NCI-H2107 (cell line): ENCODE measurements around the gene RIC8B.

ENCODE experiments used
- DNase-seq: peaks from one replicate; lab custom pipeline; 2025; lab: John Stamatoyannopoulos, UW

Gene RIC8B

DNA sequence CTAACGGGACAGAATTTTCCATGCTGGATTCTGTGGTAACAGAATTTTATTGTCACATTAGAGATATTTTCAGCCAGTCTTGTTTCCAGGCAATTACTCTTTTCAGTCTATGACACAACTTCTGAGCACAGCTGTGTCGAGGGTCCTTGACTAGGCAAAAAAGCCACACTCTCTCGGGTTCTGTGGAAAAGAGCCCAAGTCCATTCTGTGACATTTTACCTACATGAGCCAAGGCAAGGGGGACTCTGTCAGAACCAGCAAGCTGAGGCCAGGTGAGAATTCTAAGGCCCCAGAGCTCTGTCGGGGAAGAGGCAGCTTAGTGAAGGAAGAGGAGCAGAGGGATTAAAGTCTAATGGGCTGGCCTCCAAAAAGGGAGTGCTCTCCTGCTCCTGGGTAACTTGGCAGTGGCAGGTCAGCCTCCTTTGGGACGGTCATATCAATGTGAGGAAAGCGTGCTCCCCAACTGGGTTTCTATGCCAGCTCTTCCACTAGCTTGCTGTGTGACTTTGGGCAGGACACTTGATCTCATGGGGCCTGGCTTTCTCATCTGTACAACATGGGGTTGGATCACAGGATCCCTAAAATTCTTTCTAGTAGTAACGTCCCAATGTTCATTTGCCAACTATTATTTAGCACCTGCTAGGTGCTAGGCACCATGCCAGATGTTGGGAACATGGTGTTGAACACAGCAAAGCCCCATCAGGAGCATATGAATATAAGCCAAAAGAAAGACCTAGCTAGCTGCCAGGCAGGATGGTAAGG is 16.0 kb upstream of the RIC8B start:
- no peak for DNase-seq

DNA sequence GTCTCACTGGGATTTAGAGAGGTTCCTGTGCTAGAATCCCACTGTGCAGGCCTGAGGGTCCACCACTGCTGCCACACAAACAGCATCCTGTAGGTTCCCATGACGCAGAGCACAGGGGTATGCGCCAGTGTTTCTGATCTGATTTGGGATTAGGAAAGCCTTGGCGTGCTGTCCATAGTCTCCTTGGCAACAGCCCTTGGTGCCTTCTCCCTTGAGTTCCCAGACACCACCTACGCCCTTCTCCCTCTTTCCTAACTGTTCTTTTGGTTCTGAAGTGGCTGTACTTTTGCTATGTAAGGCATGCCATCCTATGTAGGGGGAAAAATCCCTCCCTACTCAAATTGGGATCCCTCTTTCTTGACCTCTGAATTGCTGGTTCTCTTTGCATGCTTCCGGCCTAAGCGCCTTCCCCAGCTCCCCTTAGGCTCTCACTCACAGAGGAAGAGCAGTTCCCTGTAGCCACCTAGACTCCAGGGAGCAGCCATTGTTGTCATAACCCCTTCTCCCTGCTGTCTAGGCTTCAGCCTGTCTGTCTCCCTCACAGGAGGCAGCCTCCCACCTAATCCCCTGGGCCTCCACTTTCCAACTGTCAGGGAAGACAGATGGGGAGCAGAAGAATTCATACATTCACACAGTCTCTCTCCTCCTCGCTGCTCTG is 14.8 kb upstream of the RIC8B start:
- DNase-seq = no peak

DNA sequence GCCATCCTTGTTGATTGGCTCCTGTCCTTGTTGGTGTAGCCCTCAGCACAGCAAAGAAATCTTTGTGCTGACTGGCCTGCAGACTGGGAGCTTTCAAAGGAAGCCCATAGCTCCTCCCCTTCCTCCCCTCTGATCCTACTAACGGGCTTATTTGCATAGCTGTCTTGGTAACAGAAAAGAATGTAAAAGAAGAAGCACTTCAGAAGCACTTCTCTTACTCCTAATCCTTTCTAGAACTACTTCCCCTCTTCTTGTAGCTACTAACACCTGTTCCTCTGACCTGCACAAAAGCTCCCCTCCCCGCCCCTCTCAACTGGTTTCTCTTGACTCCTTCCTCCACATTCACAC is 14.3 kb upstream of the RIC8B start:
- peak; percentile 43 for DNase-seq

DNA sequence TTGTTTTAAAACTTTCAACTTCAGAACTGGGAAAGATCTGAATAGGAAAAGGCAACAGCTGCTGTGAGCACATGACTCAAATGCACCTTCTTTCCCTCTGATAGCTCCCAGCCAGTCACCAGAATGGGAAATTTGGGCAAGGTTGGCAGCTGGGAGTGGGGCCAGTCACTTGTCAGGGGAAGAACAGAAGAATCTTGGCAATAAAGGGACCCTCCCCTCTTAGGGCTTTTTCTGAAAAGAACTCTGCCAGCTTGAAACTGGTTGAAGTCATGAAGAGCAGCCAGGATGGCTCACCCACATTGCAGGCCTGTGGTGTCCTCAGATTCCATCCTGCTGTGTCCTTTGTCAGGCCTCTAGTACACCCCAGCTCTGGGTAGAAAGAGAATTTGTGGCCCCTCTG is 10.3 kb upstream of the RIC8B start:
- DNase-seq = no peak

DNA sequence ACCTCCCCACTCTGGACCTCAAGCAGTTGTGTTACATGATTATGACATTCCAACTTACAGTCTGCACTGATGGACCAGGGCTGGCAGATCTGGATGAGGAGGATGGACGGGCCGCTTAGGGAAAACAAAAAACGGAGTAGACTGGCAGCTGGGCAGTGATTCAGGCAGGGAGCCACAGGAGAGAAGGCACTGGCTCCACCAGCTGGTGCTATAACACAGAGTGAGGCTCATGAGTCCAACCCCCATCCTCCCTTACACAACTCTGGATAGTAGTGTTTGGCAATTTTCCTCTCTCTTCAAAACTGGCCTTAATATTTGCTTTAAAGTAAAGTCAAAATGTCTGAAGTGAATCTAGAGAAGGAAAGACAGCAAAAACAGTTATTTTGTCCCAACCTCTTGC is 9.7 kb upstream of the RIC8B start:
- no peak for DNase-seq

DNA sequence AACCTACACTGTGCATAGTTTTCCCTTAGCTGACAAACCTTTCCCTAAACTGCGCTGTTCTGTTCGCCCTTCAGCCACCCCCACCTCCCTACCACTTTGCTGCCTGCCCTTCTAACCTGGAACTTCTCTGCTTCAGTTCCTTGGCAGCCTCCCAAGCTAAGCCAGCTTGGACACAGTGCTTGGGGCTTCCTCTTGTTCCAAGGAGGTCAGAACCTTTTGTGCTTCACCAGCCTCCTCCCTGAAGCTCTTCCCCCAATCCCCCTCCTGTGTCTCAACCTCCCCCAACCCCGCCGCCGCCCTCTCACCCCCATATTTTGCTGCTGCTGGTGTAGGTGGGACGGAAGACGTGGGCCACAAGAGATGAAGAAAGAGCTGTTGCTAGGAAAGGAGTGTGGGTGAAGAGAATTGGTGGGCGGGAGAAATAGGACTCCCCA is 8.1 kb upstream of the RIC8B start:
- no peak for DNase-seq

DNA sequence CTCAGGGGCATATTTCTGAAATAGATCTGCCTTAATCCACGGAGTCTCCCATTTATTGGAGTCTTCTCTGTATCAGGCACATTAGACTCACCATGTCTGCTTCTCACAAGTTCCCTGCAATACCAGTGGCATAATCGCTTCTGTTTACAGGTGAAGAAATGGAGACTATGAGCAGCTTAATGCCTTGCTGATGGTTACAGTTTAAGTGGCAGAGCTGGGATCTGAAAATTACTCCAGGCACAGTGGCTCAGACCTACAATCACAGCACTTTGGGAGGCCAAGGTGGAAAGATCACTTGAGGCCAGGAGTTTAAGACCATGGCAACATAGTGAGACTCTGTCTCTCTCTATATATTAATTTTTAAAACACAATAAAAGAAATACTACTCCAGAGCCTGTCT is 7.3 kb upstream of the RIC8B start:
- DNase-seq = no peak

DNA sequence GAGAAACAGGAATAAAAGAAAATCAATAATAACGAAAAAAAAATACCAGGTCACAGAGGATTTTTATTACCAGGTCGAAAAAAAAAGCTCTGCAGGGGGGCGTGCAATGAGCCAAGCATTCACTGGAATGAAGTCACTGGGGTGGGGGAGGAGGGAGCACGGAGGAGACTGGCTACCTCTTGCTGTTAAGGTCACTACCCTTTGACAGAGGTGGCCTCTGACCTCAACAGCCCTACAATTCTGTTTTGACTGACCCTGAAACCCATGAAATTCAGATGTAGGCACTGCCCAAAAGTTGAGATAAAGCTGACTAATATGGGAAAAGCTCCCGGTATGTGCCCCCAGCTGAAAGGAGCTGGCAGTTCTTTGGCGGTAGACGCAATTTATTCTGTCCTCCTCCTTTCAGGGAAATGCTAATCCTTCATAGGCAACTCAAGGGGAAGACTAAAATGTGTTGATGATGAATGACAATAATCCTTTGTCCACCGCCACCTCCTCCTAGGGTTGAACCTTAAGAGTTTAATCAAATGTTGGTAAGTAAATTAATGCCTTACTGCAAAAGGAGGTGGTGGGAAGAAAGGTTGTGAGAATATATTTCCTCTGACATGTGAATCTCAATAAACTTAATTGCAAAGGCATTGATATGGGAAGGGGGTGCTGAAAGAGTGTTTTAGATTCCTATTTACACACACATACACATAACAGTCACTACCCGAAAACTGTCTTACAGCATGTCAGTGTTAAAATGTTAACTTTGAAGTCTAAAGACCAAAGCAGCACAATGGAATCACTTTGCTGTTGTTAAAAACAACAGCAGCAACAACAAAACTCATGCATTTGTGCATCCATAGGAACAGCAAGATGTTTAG is 6.3 kb upstream of the RIC8B start:
- no peak for DNase-seq

DNA sequence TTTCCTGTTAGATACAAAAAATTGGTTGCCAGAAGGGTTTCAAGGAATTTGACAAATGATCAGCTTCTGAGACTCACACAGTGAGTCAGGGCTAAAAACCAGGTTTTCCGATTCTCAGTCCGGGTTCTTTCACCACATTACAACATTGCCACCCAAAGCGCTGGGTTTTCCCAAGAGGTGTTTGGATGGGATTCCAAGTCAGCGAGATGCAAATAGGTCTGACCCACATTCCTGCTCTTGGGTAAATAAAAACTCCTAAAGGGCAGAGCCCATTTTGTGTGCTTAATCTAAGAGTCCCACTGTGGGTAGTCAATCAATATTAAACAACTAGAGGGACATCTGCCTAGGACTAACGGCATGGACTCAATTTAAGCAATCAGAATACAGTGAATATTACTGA is 5.4 kb upstream of the RIC8B start:
- no peak for DNase-seq

DNA sequence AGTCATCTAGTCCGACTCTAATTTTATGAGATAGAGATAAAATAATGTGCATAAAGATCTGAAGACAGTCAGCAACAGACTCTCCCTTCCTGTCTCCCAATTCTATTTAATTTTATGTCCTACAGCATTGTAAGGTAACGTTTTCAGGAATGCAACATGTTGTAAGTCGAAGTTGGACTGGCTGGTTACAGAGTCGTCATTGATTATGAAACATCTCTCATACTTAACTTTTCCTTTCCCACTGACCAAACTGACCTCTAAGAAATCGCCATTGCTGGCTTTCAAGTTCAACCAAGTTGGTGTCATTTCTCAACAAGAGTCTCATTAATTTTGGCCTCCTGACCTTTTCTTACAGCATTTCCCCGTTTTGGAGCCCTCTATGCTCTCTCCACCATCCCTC is 4.9 kb upstream of the RIC8B start:
- DNase-seq = no peak

DNA sequence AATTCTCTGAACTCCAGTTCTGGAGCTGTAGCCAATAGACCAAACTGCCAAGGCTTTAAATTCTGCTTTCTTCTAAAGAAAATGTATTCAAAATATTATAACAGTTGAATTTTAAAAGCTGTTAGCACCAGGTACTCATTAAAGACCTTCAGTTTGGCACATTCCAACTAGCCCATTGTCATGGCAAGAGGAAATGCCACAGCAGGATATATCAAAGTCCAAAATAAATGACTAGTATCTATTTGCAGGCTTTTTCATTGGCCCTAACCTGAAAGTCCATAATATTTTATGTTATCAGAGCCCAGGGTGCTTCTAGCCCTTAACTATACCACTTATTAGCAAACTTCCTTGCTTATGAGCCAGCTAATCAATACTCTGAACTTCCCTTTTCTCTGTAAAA is 3.1 kb upstream of the RIC8B start:
- no peak for DNase-seq

DNA sequence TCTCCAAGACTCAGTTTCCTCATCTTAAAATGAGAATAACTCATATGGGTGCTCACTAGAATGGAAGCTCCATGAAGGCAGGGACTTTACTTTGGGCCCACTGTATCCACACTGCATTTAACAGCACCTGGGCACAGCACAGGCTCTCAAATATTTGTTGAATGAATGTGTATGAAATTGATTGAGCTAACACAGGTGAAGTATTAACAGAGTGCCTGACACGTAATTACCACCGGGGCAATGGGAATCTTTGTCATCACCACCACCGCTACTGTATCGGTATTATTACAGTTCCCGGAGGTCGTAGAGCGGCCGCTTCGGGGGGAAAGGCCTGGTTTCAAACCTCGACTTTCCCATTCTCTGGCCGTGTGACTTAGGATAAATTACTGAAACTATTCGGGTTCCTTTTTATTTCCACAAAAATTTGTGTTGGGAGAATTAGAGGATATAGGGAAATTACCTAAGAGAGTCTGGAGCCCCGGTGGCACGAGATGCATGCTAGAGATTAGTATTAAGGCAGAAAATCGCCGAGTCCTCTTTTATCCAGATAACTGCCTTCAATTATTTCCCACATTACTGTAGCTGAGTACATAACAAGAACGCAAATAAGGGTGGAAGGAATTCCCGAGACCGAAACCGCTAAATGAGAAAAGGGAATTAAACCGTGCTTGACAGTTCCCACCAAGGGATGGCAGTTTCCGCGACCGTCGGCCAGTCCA is 1.0 kb upstream of the RIC8B start:
- no peak for DNase-seq

DNA sequence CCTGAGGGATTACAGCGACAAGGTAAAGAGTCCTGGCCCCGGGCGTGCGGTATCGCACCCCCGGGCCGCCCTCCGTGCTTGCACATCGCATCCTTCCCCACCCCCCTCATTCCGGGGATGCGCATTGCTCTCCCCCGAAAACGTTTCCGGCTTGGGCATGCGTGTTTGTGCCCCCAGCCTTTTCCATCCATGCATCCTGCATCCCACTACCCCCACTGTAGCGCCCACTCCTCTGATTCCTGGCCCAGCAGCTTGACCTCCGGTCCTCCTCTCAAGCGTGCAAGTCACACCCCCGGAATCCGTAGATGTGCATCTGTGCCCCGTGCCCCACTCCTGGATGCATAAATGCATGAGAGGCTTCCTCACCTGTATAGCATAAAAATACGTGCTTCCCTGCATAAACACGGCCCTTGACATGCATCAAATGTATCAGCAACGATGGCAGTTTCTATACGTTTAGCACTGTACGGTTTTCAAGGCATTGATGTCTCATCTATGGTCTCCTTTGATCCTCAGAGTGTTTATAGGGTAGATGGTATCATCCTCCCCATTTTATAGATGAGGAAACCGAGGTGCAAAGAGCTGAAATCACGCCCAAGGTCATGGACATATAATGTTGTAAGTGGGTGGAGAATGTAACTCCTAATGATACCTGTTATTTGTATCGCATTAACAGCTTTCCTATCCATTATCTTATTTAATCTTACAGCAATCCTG is 484 bp downstream of the RIC8B start:
- no peak for DNase-seq

DNA sequence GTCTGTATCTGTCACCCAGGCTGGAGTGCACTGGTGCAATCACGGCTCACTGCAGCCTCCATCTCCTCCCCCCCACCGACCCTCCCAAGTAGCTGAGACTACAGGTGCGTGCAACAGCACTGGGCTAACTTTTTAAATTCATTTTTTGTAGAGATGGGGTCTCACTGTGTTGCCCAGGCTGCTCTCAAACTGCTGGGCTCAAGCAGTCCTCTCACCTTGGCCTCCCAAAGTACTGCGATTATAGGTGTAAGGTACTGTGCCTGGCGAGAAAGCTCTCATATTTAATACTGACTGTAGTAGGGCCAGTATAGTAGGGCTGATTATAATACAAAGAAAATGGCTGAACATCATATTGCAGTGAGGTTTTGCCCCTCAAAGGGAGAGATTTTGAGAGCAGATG is 2.4 kb downstream of the RIC8B start:
- no peak for DNase-seq

DNA sequence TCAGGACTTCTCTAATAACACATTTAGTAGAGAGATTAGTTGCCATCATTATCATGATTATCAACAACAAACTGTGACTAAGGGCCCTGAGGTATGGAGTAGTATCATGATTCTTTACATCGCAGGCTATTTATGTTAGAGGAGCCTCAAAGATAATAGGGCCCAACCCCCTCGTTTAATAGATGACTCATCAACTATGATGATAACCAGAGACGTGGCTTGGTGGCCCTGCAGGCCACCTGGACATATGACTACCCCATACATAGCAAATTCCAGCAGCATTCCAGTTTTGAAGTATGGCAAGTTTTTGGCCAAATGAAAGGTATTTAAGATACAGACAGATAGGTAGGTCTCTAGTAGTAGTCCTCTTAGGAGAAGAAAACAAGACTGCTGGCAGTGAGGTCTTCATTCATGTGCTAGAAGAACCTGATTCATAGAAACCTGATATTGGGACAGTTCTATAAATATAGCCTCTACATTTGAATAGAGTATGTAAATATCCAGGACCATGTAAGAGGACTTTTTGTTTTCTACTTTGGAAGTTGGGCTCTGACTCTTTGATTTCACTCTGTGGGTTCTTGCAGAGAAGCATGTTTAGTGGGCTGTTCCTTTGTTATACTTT is 5.6 kb downstream of the RIC8B start:
- DNase-seq = no peak

DNA sequence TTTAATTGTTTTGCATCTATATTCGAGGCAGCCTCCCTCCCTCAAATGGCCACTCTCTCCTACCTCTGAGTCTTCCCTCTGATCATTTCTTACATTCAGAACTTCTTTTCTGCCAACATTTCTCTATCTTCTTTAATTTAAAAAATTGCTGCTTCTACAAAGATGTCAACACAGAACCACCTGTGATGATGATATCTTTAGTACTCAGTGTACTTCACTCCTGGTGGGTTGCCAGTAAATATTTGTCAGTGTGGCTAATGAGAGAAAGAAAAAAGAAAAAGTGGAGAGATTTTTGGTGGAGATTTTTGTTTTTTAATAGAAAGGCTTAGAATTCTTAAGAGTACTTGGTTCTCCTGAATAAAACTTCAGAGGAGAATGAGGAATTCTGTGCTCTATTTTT is 8.1 kb downstream of the RIC8B start:
- DNase-seq = no peak

DNA sequence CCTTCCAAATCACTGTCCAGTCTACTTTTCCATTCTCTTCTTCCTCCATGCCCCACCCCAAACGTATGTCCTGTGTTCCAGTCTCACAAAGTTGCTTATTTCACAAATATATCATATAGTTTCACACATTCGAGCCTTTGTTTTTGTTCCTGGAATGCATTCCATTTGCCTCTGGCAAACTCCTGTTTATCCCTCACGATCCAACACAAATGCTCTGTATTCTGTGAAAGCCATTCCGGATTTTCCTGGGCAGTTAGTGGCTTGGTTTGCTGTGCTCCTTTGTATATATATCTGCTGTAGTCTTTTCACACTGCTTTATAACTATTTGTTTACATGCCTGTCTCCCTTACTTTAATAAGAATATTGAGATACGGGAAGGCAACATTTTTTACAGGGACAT is 9.0 kb downstream of the RIC8B start:
- DNase-seq = no peak

DNA sequence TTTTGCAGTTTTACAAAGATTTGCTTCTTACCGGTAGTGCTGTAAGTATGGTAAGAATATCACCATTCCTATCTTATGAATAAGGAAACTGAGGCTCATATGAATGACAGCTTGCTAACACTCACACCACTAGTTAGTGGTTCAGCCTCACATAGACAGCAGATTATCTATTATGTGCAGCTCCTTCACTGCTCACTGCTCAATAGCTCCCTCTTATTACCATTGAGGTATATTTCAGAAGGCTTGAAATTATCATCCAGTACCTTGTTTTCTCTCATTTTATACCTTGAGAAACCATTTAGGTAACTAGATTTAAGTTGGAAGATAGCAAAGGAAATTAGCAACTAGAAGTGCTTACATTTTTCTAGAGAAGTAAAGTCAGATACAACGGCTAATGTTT is 15.5 kb downstream of the RIC8B start:
- no peak for DNase-seq

DNA sequence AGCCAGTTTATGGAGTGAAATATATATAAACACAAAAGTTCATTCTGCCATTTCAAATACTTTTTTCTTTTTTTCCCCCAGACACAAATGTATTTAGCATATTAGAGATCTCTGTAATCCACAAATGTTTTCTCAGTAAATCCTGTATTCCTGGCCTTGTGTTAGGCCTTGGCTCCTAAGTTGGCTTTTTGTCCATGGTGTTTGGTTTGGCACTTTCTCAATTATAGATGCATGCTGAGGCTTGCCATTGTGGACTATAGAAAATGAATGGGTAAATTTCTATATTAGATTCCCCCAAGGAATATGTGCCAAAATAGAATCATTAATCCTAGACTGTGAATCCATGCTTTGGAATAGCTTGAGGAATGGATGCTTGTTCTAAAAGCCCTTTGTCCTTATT is 17.0 kb downstream of the RIC8B start:
- DNase-seq = no peak

DNA sequence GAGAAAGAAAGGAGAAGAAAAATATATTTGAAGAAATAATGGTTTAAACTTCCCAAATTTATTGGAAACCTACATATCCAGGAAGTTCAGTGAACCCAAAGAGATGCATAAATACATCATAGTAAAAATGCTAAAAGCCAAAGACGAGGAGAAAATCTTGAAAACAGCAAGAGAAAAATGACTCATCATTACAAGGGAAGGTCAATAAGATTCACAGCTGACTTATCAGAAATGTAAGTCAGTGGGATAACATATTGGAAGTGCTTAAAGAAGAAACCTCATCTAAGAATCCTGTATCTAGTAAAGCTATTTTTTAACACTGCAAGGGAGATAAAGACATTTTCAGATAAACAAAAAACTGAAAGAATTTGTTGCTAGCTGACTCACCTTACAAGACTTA is 19.9 kb downstream of the RIC8B start:
- DNase-seq = no peak

DNA sequence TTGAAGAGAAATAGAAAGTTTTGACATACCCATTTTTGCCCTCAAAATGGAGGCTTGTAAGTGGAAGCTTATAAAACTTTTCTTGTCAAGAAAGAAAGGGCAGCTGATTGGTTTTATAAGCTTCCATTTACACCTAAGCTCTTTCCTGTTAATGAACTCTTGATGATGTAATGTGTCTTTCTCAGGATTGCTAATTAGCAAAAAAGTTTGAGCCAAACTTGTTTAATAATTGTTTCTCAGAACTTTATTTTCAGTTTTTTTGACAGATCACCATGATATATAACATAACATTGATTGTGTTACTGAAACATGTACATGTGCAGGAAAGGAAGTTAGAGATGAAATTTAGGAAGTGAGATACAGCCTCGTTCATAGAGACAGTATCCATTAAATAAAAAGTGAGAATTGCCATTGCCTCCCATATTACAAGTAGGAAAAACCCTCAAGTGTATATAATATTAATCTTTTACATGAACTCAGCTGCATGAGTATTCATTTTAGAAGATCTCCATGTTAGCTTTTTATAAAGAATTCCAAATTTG is 26.8 kb downstream of the RIC8B start:
- DNase-seq = no peak
